Measurements from ENCODE around the gene CCDC167.

- TF ChIP-seq CTCF (IDR thresholded peaks at IDR 0.05; ENCODE audit: insufficient read depth, low read length) (no peak), REST (IDR thresholded peaks at IDR 0.05; ENCODE audit: insufficient replicate concordance, low read depth) (no peak), POLR2AphosphoS5 (IDR thresholded peaks at IDR 0.05; ENCODE audit: low read depth) (no peak), GABPA (IDR thresholded peaks at IDR 0.05; ENCODE audit: low read depth) (no peak)
These were observed 13.9 kb upstream of the CCDC167 start for GRCh38 chr6:37513576-37513975.

All from HL-60 (cell line).